Effector CD4-positive, alpha-beta T cell (primary cell): ENCODE measurements around the gene PYHIN1.

Source experiments
- DNase-seq: peaks from one replicate; pipeline ENCODE4 v3.0.0-alpha.2; 2020
- total RNA-seq: gene quantifications from one replicate; lab custom pipeline; 2026; lab: John Stamatoyannopoulos, UW

Gene PYHIN1
- total RNA-seq: 70.4 reads per million, percentile 75 among the genes with 10 or more reads in this experiment

DNA sequence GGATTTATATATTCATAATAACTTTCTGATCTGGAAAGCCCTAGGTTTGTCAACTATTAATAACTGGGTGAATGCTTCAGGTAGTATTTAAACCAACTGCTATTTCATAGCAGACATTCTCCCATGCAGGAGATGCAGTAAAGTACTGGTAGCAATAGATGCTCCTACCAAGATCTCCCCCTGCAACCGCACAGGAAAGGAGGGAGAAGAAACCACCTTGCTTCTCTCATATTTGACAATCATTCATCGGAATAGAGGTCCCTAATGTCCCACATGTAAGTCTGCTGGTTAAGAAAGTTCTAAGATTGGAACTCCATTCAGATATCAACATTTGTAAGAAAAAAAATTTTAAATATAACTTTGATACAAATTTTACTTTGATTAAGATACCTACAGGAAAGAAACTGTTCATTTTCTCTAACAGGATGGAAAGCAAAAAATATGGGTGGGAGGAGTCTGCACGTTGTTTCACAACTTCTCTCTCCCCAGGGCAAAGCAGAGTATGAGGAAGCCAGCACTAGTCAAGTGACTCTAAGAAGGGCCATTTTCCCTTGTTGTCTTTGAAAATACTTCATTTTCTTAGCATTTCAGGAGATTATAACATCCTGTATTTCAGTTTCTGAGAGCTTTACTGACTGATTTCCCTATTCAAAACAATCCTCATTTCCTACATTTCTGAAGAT lies at the start of gene PYHIN1:
PYHIN1 (plus strand) TSS at position 498 of the 683 bp plus-strand sequence. CDS start 5,359 bp downstream, outside the sequence.
- DNase-seq: peak; percentile 25

DNA sequence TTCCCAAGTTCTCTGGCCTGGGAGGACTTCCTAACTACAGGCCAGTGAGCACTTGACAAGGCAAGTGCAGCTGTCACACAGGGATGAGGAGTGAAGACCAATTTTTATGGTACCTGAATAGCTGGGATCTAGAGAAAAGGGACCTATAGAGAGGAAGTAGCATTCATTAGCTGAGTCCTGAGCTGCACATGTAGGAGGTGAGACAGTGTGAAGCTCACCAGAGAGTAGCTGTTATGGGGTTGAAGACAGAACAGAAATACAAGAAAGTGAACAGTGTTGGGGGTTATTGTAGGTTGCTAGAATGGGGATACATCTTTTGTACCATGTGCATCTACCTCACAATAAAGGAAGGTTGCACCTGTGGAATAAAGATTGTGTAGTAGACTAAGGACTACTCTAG lies 37.7 kb upstream of the PYHIN1 start:
- no peak for DNase-seq

DNA sequence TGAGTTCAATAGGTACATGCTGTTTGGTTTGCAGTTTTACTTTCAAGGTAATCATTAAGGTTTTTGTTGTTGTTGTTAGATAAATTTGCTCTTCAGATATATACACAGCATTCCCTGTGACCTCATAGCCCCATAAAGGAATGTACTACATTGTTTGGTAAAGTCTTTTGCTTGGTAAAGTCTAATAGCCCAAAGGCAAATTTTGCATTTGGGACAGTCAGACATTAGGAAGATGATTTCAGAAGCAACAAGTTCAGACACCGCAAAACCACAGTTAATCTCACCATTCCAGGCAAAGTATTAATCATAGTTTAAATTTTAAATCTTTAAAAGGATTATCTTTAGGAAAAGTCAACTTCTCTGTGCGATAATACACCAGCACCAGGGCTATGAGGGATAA lies 32.6 kb upstream of the PYHIN1 start:
- DNase-seq: no peak

- DNase-seq: no peak
These were observed 29.7 kb upstream of the PYHIN1 start for GRCh38 chr1:158901623-158902022.

DNA sequence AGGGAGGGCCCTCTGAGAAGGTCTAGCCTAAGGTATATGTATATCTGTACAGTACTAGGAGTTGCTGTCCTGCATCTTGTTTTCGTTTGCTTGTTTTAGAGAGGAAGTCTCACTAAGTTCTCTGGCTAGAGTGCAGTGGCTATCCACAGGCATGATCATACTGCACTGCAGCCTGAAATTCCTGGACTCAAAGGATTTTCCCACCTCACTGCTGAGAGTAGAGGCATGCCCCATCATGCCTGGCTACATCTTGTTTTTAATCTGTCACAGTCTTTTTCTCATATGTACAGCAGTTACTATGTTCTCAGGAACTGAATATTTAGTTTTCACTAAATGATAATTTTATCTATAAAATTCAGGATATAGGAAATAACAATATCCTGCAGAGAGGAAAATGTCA lies 15.3 kb upstream of the PYHIN1 start:
- no peak for DNase-seq

GRCh38 chr1:158924677-158925076 lies 6.7 kb upstream of the PYHIN1 start:
- no peak for DNase-seq

DNA sequence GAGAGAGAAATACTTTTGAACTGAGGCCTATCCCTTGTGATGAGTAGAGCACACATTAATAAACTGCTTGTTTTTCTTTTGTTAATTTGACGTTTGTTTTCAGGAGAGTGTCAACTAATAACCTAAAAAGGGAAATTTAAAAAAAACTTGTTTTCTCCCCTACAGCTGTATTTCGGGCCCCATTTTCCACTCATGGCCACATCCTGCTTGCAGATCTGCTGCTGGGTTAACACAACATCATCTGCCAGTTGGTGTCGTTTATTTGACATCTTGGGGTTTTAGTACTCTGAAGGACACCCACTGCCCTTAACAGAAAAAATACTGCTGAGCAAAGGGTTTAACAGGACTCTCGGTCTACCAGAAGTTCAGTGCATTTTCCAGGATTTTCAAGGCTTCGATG lies 848 bp upstream of the PYHIN1 start:
- peak; percentile 13 for DNase-seq

- DNase-seq: no peak
These were observed 819 bp downstream of the PYHIN1 start for GRCh38 chr1:158932171-158932570.

- DNase-seq: no peak
These were observed 2.3 kb downstream of the PYHIN1 start for GRCh38 chr1:158933621-158934020.

DNA sequence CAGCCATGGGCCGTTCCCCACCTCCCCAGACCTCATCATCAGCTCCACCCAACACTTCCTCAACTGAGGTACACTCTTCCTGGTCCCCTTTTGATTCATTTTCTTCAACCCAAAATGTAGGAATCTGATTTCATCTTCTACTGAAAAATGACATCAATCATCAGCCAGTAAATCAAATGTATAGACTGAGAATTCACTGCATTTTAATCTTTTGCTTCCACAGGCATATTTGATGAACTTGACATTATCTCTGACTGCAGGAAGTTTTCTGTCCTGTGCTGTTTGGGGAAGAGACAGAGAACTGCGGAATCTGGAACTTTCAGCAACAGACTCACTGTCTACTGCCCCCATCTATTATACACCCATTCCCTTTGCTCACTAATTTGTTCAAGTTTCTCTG lies 7.8 kb downstream of the PYHIN1 start:
- no peak for DNase-seq

- DNase-seq: no peak
These were observed 10.0 kb downstream of the PYHIN1 start for GRCh38 chr1:158941317-158941716.

- DNase-seq: no peak
These were observed 11.1 kb downstream of the PYHIN1 start for GRCh38 chr1:158942490-158942889.

DNA sequence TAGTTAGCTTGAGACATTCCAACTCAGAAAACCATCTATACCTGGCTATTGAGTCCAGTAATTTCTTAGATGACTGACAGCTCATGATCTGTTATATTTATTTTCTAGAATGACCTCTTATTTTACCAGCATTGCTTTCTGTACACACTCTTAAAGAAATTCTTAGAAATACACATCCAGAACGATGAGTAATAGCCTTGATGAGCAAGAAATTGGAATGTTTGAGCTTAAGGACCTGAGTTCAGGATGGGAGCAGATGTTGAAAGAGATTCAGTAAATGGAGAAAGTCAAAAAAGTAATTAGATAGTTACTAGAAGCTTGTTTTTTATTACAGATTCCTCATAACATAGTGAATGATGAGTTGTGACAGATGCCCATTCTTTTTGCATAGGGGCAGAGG lies 11.7 kb downstream of the PYHIN1 start:
- DNase-seq: no peak

DNA sequence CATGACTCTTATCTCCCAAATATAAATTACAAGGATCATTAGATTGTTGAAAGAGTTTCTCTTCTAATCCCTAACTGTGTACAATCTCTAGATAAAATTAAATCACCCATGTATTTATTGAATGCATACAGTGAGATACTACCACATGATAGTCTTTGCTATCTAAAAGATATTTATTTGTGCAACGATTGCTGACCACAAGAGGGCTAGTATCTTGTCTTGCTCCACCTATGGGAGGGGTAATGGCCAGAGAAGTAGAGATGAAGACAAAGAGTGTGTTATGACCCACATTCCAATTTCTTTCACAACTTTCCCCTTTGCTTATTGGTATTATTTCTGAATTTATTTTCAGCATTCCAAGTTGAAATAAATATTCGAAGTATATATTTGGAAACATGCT lies 13.7 kb downstream of the PYHIN1 start:
- DNase-seq: no peak

DNA sequence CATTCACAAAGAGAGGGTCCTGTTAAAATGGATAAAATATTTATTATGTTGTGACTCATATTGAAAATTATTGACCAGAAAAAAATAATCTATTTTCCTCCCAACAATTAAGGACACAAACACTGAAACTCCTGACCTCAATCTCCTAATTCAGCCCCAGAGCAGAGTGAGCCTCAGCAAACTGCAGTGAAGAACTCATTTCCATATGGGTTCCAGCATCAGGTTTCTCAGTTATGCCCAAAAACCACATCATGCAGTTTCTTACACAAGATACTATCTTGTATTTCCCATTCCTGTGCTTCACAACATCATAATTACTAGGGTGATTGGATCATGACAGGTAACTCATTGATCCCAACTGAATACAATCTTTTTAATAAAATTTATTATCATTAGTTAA lies 15.4 kb downstream of the PYHIN1 start:
- DNase-seq: no peak

- no peak for DNase-seq
These were observed 20.6 kb downstream of the PYHIN1 start for GRCh38 chr1:158951956-158952355.

DNA sequence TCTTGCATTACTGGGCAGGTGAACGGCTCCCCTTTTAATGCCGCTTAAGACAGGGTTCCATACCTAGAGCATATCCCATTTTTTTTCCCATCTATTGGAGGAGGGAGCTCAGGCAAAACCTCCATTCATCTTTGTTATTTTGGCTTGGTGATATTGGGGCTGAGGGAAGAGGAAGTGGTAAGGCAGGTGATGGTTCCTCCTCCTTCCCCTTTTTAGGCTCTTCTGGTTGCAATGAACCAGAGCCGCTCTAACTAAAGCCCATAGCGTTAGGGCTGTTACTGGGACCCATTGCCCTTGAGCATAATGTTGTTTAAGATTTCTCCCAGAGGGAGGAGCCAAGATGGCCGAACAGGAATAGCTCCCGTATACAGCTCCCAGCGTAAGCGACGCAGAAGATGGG lies 21.1 kb downstream of the PYHIN1 start:
- DNase-seq: no peak

GRCh38 chr1:158961178-158961577 lies 29.8 kb downstream of the PYHIN1 start:
- DNase-seq: no peak

DNA sequence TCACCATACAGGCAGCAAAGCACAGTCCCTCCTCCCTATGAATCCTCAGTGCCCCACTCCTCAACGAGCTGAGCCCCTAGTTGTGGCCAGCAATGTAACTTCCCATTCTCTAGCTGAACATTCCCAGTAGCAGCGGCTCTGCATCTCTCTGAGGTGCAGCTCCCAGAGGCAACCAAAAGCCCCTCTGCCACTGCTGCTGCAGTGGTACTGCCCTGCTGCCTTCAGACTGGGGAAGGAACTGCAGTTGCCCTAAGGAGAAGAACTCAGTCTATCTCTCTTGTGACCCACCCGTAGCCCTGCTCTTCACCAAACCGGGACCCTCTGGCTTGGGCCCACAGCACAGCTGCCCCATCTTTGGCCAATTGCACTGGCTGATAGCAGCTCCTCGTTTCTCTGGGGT lies 31.6 kb downstream of the PYHIN1 start:
- no peak for DNase-seq

DNA sequence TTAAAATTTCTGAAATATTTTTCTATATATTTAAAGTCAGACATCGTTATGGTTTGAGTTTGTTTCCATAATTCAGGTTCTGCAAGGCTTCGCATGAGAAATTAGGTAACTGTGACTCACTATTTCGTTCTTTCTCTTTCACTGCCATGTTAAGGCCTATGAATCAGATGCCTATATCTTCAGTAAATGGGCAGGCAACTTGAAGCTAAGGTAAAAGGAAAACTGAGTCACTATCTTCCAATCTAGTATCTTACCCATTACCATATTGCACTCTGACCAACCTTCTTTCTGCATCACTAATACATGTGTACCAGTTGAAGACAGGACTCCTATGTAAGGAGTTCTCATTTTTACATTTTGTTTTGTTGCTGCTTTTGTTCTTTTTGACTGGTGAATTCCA lies 37.8 kb downstream of the PYHIN1 start:
- DNase-seq: no peak

- no peak for DNase-seq
These were observed 38.5 kb downstream of the PYHIN1 start for GRCh38 chr1:158969855-158970254.

- no peak for DNase-seq
These were observed 41.5 kb downstream of the PYHIN1 start for GRCh38 chr1:158972841-158973240.

DNA sequence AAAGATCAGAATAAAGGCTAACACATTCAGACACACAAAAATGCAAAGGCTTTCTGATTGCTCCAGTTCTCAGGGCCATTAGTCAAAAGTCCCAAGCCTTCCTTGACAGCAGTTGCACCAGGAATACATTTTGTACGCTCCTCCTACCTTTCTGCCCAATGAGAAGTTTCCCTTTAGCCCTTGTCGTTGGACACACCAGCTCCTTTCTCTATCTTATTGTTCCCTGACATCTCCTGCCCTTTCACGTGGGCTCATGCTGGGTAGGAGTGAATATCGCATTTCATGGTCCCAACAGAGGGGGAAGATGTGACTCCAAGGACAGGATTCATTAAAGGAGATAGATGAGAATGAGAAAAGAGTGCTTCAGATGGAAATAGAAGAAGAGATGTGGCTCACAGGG lies 44.9 kb downstream of the PYHIN1 start:
- no peak for DNase-seq

DNA sequence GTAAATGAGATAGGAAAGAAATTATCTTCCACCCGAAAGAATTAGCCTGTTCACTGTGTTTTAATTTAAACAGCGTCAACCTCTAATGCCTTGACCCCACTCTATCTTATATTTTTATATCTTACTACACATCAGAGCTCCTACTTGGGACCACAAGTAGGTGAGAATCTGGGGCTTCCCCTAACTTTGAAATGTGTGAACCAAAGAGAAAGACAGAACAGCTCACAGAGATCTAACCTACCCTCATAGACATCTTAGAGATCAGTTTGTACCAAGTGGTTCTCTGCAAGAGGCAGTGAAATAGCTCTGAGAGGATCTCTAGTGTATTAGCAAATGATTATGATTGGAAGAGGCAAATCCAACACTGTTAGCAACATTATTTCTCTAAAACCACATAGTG lies 47.4 kb downstream of the PYHIN1 start:
- DNase-seq: no peak

- DNase-seq: no peak
These were observed 47.9 kb downstream of the PYHIN1 start for GRCh38 chr1:158979229-158979628.
